GM06990 (cell line): ENCODE data around the gene MYO9A.

Source experiments
- DNase-seq: peaks from one replicate; pipeline ENCODE4 v3.0.0-alpha.2; 2011; ENCODE audit not compliant: insufficient read length; ENCODE audit errors: extremely low read depth
- H3K27me3 ChIP-seq: replicated peaks from 2 replicates; pipeline ENCODE4 v1.6.0; 2011; ENCODE audit warnings: low read length; ENCODE audit not compliant: control insufficient read depth, insufficient read depth
- H3K36me3 ChIP-seq: 2 replicates; pipeline ENCODE4 v1.5.1; 2011; ENCODE audit warnings: low read length; ENCODE audit not compliant: control insufficient read depth, insufficient read depth
- H3K4me3 ChIP-seq: replicated peaks from 2 replicates; pipeline ENCODE4 v1.5.1; 2011; ENCODE audit warnings: low read depth, mild to moderate bottlenecking, control low read depth, low read length
- CTCF ChIP-seq: IDR thresholded peaks from 2 replicates; pipeline ENCODE4 v1.5.1; 2011; ENCODE audit warnings: low read length, control low read depth, mild to moderate bottlenecking, inconsistent platforms; ENCODE audit not compliant: insufficient read depth, poor library complexity, severe bottlenecking

The MYO9A gene

GRCh38 chr15:72155003-72155621, 37.2 kb upstream of the MYO9A start:
- Histone ChIP-seq H3K4me3 (no peak overlapping the region), H3K27me3 (no peaks in the 10 kb centered on the region), H3K36me3 (no peaks in the 10 kb centered on the region)
- DNase-seq = no peak
- TF ChIP-seq CTCF = no peak

- Histone ChIP-seq H3K36me3 (no peaks in the 10 kb centered on the region), H3K4me3 (no peak overlapping the region), H3K27me3 (no peaks in the 10 kb centered on the region)
- no peak for DNase-seq
- TF ChIP-seq CTCF = no peak
Measured at GRCh38 chr15:72154316-72154715, 36.4 kb upstream of the MYO9A start.

- DNase-seq = no peak
- H3K36me3 ChIP-seq = no peaks in the 10 kb centered on the region
Measured at GRCh38 chr15:72153269-72154000, 35.5 kb upstream of the MYO9A start.

GRCh38 chr15:72147418-72147817, 29.5 kb upstream of the MYO9A start:
- TF ChIP-seq CTCF = no peak
- Histone ChIP-seq H3K27me3 (no peaks in the 10 kb centered on the region), H3K4me3 (no peak overlapping the region), H3K36me3 (no peaks in the 10 kb centered on the region)
- DNase-seq = no peak

More at GRCh38 chr15:72153269-72154000, 35.5 kb upstream of the MYO9A start:
- Histone ChIP-seq H3K4me3 (no peak overlapping the region), H3K27me3 (no peaks in the 10 kb centered on the region)
- TF ChIP-seq CTCF = no peak

- Histone ChIP-seq H3K27me3 (no peaks in the 10 kb centered on the region), H3K4me3 (no peak overlapping the region), H3K36me3 (no peaks in the 10 kb centered on the region)
- no peak for DNase-seq
- TF ChIP-seq CTCF = no peak
Measured at GRCh38 chr15:72146934-72147333, 29.0 kb upstream of the MYO9A start.
